ENCODE measurements around the gene SDCBP2.
A peak's percentile ranks its signal among the peaks of the same experiment; 100 is the strongest.
"Not testable (repeated sequence)": the region's sequence is repeated elsewhere in the genome, so short reads cannot be mapped to it uniquely, and the experiment has no call there.

Gene SDCBP2

DNA sequence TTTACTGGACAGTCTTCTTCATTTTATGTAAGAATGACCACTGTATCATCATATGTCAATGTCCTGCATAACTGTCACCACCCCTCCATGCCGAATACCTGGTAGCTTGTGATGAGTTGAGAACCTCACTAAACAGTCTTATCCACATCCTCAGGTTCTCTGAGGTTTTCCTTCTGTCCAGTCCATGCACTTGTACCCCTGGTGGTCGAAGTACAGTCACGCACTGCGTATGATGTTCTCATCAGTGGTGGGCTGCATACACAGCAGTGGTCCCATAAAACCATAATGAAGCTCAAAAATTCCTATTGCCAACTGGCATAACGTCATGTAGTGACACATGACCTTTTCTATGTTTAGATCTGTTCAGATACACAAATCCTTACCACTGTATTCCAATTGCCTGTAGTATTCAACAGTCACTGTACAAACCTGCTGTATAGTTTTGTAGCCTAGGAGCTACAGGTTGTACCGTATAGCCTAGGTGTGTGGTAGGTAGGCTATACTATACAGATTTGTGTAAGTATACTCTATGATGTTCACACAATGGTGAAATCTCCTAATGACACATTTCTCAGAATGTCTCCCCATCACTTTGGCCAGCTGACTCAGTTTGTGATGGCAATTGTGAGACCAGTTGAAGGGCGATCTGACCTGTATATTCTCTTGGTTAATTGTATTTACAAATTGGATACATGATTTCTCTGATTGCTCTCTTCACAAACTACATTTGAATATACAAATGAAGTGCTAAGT, 31.3 kb upstream of the SDCBP2 start:
- TF ChIP-seq, protein P1, sequence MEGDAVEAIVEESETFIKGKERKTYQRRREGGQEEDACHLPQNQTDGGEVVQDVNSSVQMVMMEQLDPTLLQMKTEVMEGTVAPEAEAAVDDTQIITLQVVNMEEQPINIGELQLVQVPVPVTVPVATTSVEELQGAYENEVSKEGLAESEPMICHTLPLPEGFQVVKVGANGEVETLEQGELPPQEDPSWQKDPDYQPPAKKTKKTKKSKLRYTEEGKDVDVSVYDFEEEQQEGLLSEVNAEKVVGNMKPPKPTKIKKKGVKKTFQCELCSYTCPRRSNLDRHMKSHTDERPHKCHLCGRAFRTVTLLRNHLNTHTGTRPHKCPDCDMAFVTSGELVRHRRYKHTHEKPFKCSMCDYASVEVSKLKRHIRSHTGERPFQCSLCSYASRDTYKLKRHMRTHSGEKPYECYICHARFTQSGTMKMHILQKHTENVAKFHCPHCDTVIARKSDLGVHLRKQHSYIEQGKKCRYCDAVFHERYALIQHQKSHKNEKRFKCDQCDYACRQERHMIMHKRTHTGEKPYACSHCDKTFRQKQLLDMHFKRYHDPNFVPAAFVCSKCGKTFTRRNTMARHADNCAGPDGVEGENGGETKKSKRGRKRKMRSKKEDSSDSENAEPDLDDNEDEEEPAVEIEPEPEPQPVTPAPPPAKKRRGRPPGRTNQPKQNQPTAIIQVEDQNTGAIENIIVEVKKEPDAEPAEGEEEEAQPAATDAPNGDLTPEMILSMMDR (IDR thresholded peaks at IDR 0.05; ENCODE audit: control insufficient read depth, extremely low read depth, insufficient read depth), result no peak
- DNase-seq (ENCODE audit: low read depth), result no peak
- H3K4me3 ChIP-seq (ENCODE audit: low read depth, low read length), result no peak overlapping the region

DNA sequence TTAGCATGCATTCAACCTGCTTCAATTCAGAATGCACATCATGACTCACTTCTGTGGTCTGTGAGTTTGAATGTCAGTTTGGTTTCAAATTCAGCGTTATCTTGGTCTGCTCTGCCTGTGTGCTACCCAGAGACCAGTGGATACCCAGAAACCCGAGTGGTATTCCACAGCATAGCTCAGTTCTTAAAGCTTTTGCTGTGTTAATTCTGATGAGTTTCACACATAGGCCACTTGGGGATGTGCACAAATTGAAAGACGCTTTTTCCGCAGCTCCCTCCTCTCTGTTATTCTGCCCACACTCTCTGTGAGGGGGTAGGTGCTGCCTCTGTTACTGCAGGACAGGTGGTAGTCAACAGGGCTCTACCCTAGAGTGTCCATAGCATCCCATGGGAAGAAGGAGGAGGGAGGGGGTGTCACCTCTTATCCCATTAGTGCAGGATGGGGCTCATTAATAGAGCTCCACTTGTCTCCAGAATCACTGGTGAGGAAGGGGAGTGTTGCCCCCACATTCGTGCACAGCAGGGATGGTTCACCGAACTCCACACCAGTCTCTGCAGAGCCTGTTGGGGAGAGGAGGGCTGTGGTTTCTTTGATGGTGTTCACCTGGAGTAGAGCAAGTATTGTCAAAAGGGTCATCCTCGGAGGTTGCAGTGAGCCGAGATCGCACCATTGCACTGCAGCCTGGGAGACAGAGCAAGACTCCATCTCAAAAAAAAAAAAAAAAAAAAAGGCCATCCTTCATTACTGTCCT, 29.2 kb upstream of the SDCBP2 start:
- DNase-seq (ENCODE audit: low read depth), result no peak

GRCh38 chr20:1353956-1354355, 25.0 kb upstream of the SDCBP2 start:
- TF ChIP-seq, protein P1 (IDR thresholded peaks at IDR 0.05; ENCODE audit: control insufficient read depth, extremely low read depth, insufficient read depth), result no peak
- no peak overlapping the region for H3K4me3 ChIP-seq (ENCODE audit: low read depth, low read length)
- no peak for DNase-seq (ENCODE audit: low read depth)

More for the DNA sequence above, 29.2 kb upstream of the SDCBP2 start:
- TF ChIP-seq, protein P1 (IDR thresholded peaks at IDR 0.05; ENCODE audit: control insufficient read depth, extremely low read depth, insufficient read depth), result no peak
- no peak overlapping the region for H3K4me3 ChIP-seq (ENCODE audit: low read depth, low read length)

DNA sequence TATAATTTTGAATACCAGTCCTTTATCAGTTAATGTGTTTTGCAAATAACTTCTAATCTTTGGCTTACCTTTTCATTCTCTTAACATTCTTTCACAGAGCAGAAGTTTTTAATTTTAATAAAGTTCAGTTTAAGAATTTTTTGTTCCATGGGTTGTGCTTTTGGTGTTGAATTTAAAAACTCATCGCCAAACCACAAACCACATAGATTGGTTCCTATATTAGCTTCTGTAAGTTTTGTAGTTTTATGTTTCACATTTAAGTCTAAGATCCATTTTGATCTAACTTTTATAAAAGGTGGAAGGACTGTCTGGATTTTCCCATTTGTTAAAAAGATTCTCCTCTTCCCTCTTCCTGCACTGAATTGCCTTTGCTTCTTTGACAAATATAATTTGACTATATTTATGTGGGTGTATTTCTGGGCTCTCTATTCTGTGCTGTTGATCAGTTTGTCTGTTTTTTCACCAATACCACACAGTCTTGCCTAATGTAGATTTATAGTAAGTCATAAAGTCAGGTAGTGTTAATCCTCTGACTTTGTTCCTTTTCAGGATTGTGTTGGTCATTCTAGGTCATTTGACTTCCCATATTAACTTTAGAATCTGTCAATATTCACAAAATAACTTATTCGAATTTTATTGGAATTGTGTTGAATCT, 17.5 kb upstream of the SDCBP2 start:
- DNase-seq (ENCODE audit: low read depth), result no peak
- TF ChIP-seq, protein P1 (IDR thresholded peaks at IDR 0.05; ENCODE audit: control insufficient read depth, extremely low read depth, insufficient read depth), result no peak
- H3K4me3 ChIP-seq (ENCODE audit: low read depth, low read length), result no peak overlapping the region

DNA sequence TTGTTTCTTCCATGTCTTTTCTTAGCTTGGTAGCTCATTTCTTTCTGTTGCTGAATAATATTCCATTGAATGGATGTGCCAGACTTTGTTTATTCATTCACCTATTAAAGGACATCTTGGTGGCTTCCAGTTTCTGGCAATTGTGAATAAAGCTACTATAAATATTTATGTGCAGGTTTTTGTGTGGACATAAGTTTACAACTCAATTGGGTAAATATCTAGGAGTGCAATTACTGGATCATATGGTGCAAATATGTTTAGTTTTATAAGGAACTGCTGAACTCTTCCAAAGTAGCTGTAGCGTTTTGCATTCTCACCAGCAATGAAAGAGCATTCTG, 16.8 kb upstream of the SDCBP2 start:
- TF ChIP-seq, protein P1 (IDR thresholded peaks at IDR 0.05; ENCODE audit: control insufficient read depth, extremely low read depth, insufficient read depth), result no peak
- H3K4me3 ChIP-seq (ENCODE audit: low read depth, low read length), result no peak overlapping the region
- DNase-seq (ENCODE audit: low read depth), result peak; percentile 95

GRCh38 chr20:1345030-1345755, 16.3 kb upstream of the SDCBP2 start:
- H3K4me3 ChIP-seq (ENCODE audit: low read depth, low read length), result no peak overlapping the region
- TF ChIP-seq, protein P1 (IDR thresholded peaks at IDR 0.05; ENCODE audit: control insufficient read depth, extremely low read depth, insufficient read depth), result no peak
- DNase-seq (ENCODE audit: low read depth), result no peak

GRCh38 chr20:1343446-1344124, 14.6 kb upstream of the SDCBP2 start:
- DNase-seq (ENCODE audit: low read depth); H3K4me3 ChIP-seq (ENCODE audit: low read depth, low read length): not testable (repeated sequence)

All from LNCaP clone FGC (cell line).